HepG2 (cell line): ENCODE data around the gene CFAP210. TPM values are rescaled to one million over a fixed set of nuclear protein-coding genes. Genes with fewer than 3 reads are reported as not detected.

Source experiments
- FOSL1 ChIP-seq: sonication (generic); formaldehyde crosslinking; IDR thresholded peaks from 2 replicates; pipeline ENCODE4 v1.9.0; 2021; ENCODE audit warnings: missing genetic modification reagents, borderline replicate concordance
- FOXJ3 ChIP-seq: sonication (generic); formaldehyde crosslinking; IDR thresholded peaks from 2 replicates; pipeline ENCODE4 v1.4.0; 2020; ENCODE audit warnings: missing genetic modification reagents, mild to moderate bottlenecking, borderline replicate concordance
- HNF4G ChIP-seq, 2 experiments: sonication (generic) in 1 of 2; formaldehyde crosslinking in 1 of 2; IDR thresholded peaks; 2 replicates each; pipeline versions ENCODE4 v1.4.0 to v1.6.1; 2011 to 2020; ENCODE audit warnings: borderline replicate concordance in 2 of 2, low read depth in 2 of 2, mild to moderate bottlenecking in 2 of 2, low read length in 1 of 2, missing genetic modification reagents in 1 of 2, moderate library complexity in 1 of 2
- HNRNPLL ChIP-seq: fragments of 200-400 bp; formaldehyde crosslinking; IDR thresholded peaks from 2 replicates; pipeline ENCODE4 v1.6.1; 2017; ENCODE audit warnings: mild to moderate bottlenecking, low read depth, low read length; ENCODE audit not compliant: poor library complexity, severe bottlenecking
- NFYC ChIP-seq: IDR thresholded peaks from 2 replicates; pipeline ENCODE4 v1.6.1; 2016; ENCODE audit warnings: missing genetic modification reagents, missing compliant biosample characterization
- POGZ ChIP-seq: sonication (generic); formaldehyde crosslinking; IDR thresholded peaks from 2 replicates; pipeline ENCODE4 v1.4.0; 2020; ENCODE audit warnings: mild to moderate bottlenecking, missing genetic modification reagents
- RXRB ChIP-seq: IDR thresholded peaks from 2 replicates; pipeline ENCODE4 v1.6.1; 2016; ENCODE audit warnings: borderline replicate concordance, missing genetic modification reagents, missing compliant biosample characterization
- SMAD1 ChIP-seq: sonication (generic); formaldehyde crosslinking; IDR thresholded peaks from 2 replicates; pipeline ENCODE4 v1.4.0; 2020; ENCODE audit warnings: missing genetic modification reagents, low read depth, mild to moderate bottlenecking, borderline replicate concordance
- SNAPC2 ChIP-seq: sonication (generic); formaldehyde crosslinking; IDR thresholded peaks from 2 replicates; pipeline ENCODE4 v1.8.1; 2022; ENCODE audit warnings: mild to moderate bottlenecking, missing genetic modification reagents
- ZNF121 ChIP-seq: sonication (generic); formaldehyde crosslinking; IDR thresholded peaks from 2 replicates; pipeline ENCODE4 v1.5.0; 2020; ENCODE audit warnings: mild to moderate bottlenecking, missing genetic modification reagents
- ZNF772 ChIP-seq: sonication (generic); formaldehyde crosslinking; IDR thresholded peaks from 2 replicates; pipeline ENCODE4 v1.5.0; 2020; ENCODE audit warnings: mild to moderate bottlenecking, missing genetic modification reagents
- ZNF784 ChIP-seq: sonication (generic); formaldehyde crosslinking; IDR thresholded peaks from 2 replicates; pipeline ENCODE4 v1.5.1; 2020; ENCODE audit warnings: missing genetic modification reagents, mild to moderate bottlenecking, borderline replicate concordance
- polyA plus RNA-seq, 8 experiments: library from polyadenylated mRNA; depleted of rRNA in 3 of 8; stranded (reverse) in 7 of 8; unstranded in 1 of 8; fragments of >200 nt; fragmentation: Illumina TruSeq in 4 of 8; extraction: Trizol in 4 of 8; gene quantifications; 2 replicates each; pipeline versions ENCODE4 v1.2.1 to v1.2.3, GENCODE V29; 2011 to 2016; ENCODE audit warnings: low read depth in 4 of 8, missing spikeins in 1 of 8, mixed read lengths in 1 of 8; ENCODE audit not compliant: insufficient read depth in 1 of 8
- total RNA-seq, 5 experiments: library from RNA; depleted of rRNA; stranded (reverse); fragments of >200 nt; fragmentation: Illumina TruSeq; extraction: Trizol; gene quantifications; 2 replicates each; pipeline ENCODE4 v1.2.3, GENCODE V29; 2016; ENCODE audit warnings: low read depth in 1 of 5
- TF ChIP-seq, protein P1 (sequence below): sonication (generic); formaldehyde crosslinking; IDR thresholded peaks from 2 replicates; pipeline ENCODE4 v1.8.0; 2022; ENCODE audit warnings: missing genetic modification reagents, mild to moderate bottlenecking, borderline replicate concordance
- TF ChIP-seq, protein P2 (sequence below), 2 experiments: fragments of 450-650 bp in 1 of 2; sonication (generic) in 1 of 2; formaldehyde crosslinking; IDR thresholded peaks; 2 replicates each; pipeline versions ENCODE4 v1.5.0 to v1.8.0; 2020 to 2022; ENCODE audit warnings: mild to moderate bottlenecking in 1 of 2, missing genetic modification reagents in 1 of 2
- TF ChIP-seq, protein P3 (sequence below): sonication (generic); formaldehyde crosslinking; IDR thresholded peaks from 2 replicates; pipeline ENCODE4 v1.4.0; 2020; ENCODE audit warnings: missing genetic modification reagents
- TF ChIP-seq, protein P4 (sequence below): sonication (generic); formaldehyde crosslinking; IDR thresholded peaks from 2 replicates; pipeline ENCODE4 v1.4.0; 2020; ENCODE audit warnings: missing genetic modification reagents

CFAP210 gene
- total and polyA plus RNA-seq, 2 of the 13 experiments (the other 11 are each of a cell fraction or from before 2014, with no cell fraction given): 0.18 TPM; not detected in 1

DNA sequence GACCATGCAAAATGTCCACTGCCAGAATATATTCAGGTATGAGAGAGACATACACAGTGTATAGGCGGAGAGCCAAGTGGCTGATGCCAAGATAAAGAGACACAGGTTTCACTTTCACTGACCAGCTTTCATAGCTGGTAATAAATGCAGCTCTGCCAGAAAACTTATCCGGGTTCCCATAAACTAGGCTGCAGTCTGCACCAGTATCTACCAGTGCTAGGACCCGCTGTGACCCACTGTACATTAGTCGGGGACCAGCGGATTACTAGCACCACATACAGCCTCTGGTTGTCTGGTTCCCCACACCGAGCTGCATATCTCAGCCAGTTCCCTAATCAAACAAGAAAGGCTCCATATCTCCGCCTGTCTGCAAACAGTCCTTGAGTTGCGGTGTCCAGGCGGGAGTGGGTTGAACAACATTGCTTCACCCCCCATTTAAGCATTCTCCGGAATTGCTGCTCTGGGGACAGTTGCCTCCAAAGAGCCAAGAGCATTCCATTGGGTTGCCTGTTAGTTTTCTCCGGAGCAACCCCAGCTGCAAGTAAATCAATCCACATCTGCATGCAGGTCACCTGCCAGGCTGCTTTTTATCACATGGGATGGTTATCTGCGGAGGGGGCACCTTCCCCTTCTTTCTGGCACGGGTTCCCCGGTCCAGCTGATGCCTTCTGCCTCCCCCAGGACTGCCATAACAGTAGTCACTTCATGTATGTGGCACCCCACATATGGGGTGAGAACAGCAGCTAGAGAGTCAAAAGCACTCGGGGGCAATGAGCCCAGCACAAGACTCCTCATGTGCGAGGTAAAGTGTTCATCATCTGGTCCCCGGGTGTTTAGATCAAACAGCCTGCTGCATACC, 21.4 kb upstream of the CFAP210 start (continued):
- TF ChIP-seq POGZ (CRISPR knock-in tag): no peak
- TF ChIP-seq, protein P1, sequence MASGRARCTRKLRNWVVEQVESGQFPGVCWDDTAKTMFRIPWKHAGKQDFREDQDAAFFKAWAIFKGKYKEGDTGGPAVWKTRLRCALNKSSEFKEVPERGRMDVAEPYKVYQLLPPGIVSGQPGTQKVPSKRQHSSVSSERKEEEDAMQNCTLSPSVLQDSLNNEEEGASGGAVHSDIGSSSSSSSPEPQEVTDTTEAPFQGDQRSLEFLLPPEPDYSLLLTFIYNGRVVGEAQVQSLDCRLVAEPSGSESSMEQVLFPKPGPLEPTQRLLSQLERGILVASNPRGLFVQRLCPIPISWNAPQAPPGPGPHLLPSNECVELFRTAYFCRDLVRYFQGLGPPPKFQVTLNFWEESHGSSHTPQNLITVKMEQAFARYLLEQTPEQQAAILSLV (CRISPR knock-in tag): peak; percentile 38; the same call in 1 of the 2 replicates
- TF ChIP-seq SNAPC2 (CRISPR knock-in tag): no peak
- TF ChIP-seq ZNF121: no peak
- TF ChIP-seq NFYC (CRISPR knock-in tag): no peak
- peak; percentile 65; the same call in 1 of the 2 replicates for TF ChIP-seq HNF4G (IDR thresholded peaks at IDR 0.05; ENCODE audit: borderline replicate concordance, low read depth, low read length)
- no peak for TF ChIP-seq HNF4G (CRISPR knock-in tag; IDR thresholded peaks at IDR 0.05; ENCODE audit: borderline replicate concordance, low read depth)
- peak; percentile 63; the same call in 1 of the 2 replicates for TF ChIP-seq FOXJ3 (CRISPR knock-in tag)
- TF ChIP-seq, protein P2, sequence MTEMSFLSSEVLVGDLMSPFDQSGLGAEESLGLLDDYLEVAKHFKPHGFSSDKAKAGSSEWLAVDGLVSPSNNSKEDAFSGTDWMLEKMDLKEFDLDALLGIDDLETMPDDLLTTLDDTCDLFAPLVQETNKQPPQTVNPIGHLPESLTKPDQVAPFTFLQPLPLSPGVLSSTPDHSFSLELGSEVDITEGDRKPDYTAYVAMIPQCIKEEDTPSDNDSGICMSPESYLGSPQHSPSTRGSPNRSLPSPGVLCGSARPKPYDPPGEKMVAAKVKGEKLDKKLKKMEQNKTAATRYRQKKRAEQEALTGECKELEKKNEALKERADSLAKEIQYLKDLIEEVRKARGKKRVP (CRISPR knock-in tag; IDR thresholded peaks at IDR 0.05): peak in 1 of 2 experiments; percentile 73; a peak in 2 of 4 replicates
- TF ChIP-seq SMAD1: no peak
- TF ChIP-seq RXRB (CRISPR knock-in tag): peak; percentile 75
- TF ChIP-seq, protein P3, sequence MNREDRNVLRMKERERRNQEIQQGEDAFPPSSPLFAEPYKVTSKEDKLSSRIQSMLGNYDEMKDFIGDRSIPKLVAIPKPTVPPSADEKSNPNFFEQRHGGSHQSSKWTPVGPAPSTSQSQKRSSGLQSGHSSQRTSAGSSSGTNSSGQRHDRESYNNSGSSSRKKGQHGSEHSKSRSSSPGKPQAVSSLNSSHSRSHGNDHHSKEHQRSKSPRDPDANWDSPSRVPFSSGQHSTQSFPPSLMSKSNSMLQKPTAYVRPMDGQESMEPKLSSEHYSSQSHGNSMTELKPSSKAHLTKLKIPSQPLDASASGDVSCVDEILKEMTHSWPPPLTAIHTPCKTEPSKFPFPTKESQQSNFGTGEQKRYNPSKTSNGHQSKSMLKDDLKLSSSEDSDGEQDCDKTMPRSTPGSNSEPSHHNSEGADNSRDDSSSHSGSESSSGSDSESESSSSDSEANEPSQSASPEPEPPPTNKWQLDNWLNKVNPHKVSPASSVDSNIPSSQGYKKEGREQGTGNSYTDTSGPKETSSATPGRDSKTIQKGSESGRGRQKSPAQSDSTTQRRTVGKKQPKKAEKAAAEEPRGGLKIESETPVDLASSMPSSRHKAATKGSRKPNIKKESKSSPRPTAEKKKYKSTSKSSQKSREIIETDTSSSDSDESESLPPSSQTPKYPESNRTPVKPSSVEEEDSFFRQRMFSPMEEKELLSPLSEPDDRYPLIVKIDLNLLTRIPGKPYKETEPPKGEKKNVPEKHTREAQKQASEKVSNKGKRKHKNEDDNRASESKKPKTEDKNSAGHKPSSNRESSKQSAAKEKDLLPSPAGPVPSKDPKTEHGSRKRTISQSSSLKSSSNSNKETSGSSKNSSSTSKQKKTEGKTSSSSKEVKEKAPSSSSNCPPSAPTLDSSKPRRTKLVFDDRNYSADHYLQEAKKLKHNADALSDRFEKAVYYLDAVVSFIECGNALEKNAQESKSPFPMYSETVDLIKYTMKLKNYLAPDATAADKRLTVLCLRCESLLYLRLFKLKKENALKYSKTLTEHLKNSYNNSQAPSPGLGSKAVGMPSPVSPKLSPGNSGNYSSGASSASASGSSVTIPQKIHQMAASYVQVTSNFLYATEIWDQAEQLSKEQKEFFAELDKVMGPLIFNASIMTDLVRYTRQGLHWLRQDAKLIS (CRISPR knock-in tag): no peak
- TF ChIP-seq FOSL1 (CRISPR knock-in tag): no peak
- TF ChIP-seq, protein P4, sequence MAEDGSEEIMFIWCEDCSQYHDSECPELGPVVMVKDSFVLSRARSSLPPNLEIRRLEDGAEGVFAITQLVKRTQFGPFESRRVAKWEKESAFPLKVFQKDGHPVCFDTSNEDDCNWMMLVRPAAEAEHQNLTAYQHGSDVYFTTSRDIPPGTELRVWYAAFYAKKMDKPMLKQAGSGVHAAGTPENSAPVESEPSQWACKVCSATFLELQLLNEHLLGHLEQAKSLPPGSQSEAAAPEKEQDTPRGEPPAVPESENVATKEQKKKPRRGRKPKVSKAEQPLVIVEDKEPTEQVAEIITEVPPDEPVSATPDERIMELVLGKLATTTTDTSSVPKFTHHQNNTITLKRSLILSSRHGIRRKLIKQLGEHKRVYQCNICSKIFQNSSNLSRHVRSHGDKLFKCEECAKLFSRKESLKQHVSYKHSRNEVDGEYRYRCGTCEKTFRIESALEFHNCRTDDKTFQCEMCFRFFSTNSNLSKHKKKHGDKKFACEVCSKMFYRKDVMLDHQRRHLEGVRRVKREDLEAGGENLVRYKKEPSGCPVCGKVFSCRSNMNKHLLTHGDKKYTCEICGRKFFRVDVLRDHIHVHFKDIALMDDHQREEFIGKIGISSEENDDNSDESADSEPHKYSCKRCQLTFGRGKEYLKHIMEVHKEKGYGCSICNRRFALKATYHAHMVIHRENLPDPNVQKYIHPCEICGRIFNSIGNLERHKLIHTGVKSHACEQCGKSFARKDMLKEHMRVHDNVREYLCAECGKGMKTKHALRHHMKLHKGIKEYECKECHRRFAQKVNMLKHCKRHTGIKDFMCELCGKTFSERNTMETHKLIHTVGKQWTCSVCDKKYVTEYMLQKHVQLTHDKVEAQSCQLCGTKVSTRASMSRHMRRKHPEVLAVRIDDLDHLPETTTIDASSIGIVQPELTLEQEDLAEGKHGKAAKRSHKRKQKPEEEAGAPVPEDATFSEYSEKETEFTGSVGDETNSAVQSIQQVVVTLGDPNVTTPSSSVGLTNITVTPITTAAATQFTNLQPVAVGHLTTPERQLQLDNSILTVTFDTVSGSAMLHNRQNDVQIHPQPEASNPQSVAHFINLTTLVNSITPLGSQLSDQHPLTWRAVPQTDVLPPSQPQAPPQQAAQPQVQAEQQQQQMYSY (CRISPR knock-in tag): no peak
- TF ChIP-seq ZNF772 (CRISPR knock-in tag): peak; percentile 37; the same call in 1 of the 2 replicates
- TF ChIP-seq HNRNPLL: peak; percentile 29
- TF ChIP-seq ZNF784: no peak
